Stimulated activated effector memory CD8-positive, alpha-beta T cell treated with anti-CD3 and anti-CD28 coated beads, Interleukin-12 subunit alpha, Interleukin-12 subunit beta, amount 100 ng/mL, for 72 hours (primary cell): ENCODE data around the gene KCNK5.
A peak's percentile ranks its signal among the peaks of the same experiment; 100 is the strongest.

Experiments
- ATAC-seq: fragments of 150-1000 bp; cut with Tn5 transposase; 2 replicates; pipeline ENCODE4 v1.10.0; 2021
- DNase-seq, 2 donors: peaks; one replicate each; pipeline ENCODE4 v3.0.0; 2021 to 2022; ENCODE audit warnings: low spot score in 2 of 2
- H3K27ac Mint-ChIP-seq: one replicate; pipeline ENCODE4 v1.8.0; 2022; ENCODE audit warnings: mild to moderate bottlenecking, mixed read lengths
- H3K36me3 Mint-ChIP-seq: one replicate; pipeline ENCODE4 v1.8.0; 2022; ENCODE audit warnings: mild to moderate bottlenecking, mixed read lengths
- H3K4me1 Mint-ChIP-seq: one replicate; pipeline ENCODE4 v1.8.0; 2022; ENCODE audit warnings: mixed read lengths
- H3K4me3 Mint-ChIP-seq: one replicate; pipeline ENCODE4 v1.8.0; 2022; ENCODE audit warnings: mild to moderate bottlenecking, mixed read lengths
- H3K9me3 Mint-ChIP-seq: one replicate; pipeline ENCODE4 v1.8.0; 2022; ENCODE audit warnings: mixed read lengths

KCNK5 gene

GRCh38 chr6:39169448-39170344, 59.6 kb downstream of the KCNK5 start:
- Mint-ChIP-seq H3K27ac (no peak overlapping the region), H3K4me3 (no peak overlapping the region), H3K4me1 (peaks cover 7% of the 10 kb centered on the region), H3K9me3 (no peaks in the 10 kb centered on the region), H3K36me3 (no peaks in the 10 kb centered on the region)
- DNase-seq (no peak), ATAC-seq (no peak)

- ATAC-seq (no peak), DNase-seq (no peak)
- no peaks in the 10 kb centered on the region for H3K9me3 Mint-ChIP-seq
- H3K27ac Mint-ChIP-seq = no peak overlapping the region
- H3K36me3 Mint-ChIP-seq = no peaks in the 10 kb centered on the region
- H3K4me1 Mint-ChIP-seq = peaks cover 13% of the 10 kb centered on the region
- H3K4me3 Mint-ChIP-seq = no peak overlapping the region
Observed at GRCh38 chr6:39167866-39168625, 61.2 kb downstream of the KCNK5 start.

- ATAC-seq (no peak), DNase-seq (no peak)
- H3K9me3 Mint-ChIP-seq = no peaks in the 10 kb centered on the region
- H3K4me3 Mint-ChIP-seq = no peak overlapping the region
- H3K36me3 Mint-ChIP-seq = no peaks in the 10 kb centered on the region
- no peak overlapping the region for H3K27ac Mint-ChIP-seq
- peaks cover 13% of the 10 kb centered on the region for H3K4me1 Mint-ChIP-seq
Observed at GRCh38 chr6:39167321-39167720, 62.0 kb downstream of the KCNK5 start.

GRCh38 chr6:39166912-39167290, 62.4 kb downstream of the KCNK5 start:
- Mint-ChIP-seq H3K4me3 (no peak overlapping the region), H3K36me3 (no peaks in the 10 kb centered on the region), H3K4me1 (peaks cover 13% of the 10 kb centered on the region), H3K27ac (no peak overlapping the region), H3K9me3 (no peaks in the 10 kb centered on the region)
- DNase-seq (no peak), ATAC-seq (no peak)

- no peaks in the 10 kb centered on the region for H3K36me3 Mint-ChIP-seq
- no peaks in the 10 kb centered on the region for H3K9me3 Mint-ChIP-seq
- peaks cover 13% of the 10 kb centered on the region for H3K4me1 Mint-ChIP-seq
- peak; percentile 83 for ATAC-seq
- peak; percentile 90 to 93 for DNase-seq
- H3K27ac Mint-ChIP-seq = no peak overlapping the region
- no peak overlapping the region for H3K4me3 Mint-ChIP-seq
Observed at GRCh38 chr6:39166189-39166911, 62.9 kb downstream of the KCNK5 start.

DNA sequence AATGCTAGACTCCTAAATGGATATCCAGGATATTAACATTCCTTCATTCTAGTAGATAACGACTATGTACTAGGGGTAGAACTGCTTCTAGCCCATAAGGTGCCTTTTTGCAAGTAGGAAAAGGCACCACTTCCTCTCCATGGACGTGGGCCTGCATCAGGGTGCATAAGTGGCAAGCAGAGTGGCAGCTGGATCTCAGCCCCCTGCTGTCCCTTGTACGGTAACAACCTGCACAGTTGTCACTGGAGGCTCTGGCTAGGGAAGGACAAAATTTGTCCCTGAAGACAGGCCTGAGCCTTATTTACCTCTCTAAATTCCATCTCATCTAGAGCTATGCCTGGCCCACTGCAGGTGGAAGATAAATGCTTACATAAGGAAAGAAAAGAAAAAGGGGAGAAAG, 71.8 kb downstream of the KCNK5 start:
- Mint-ChIP-seq H3K4me1 (peaks cover 14% of the 10 kb centered on the region), H3K36me3 (no peaks in the 10 kb centered on the region), H3K9me3 (no peaks in the 10 kb centered on the region), H3K4me3 (no peak overlapping the region), H3K27ac (no peak overlapping the region)
- no peak for ATAC-seq
- no peak for DNase-seq

DNA sequence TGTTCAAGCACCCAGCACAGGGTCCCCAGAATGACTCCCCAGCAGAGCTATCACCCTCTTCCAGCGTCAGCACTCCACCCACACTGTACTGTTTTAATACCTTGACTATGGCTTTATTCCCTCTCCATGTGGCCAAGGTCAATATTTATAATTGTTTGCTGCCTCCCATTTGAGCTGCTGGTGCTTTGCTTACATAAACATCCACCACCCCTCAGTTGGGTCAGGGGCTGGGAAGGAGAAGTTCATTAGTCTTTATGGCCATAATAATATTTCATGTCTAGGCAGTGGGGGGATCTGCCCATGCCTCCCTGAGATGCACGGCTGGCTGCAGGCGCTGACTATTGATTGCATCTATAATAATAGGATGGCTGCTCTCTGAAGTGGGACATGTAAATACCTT, 72.5 kb downstream of the KCNK5 start:
- DNase-seq (no peak), ATAC-seq (no peak)
- no peak overlapping the region for H3K4me3 Mint-ChIP-seq
- no peak overlapping the region for H3K27ac Mint-ChIP-seq
- H3K36me3 Mint-ChIP-seq = no peaks in the 10 kb centered on the region
- peaks cover 21% of the 10 kb centered on the region for H3K4me1 Mint-ChIP-seq
- no peaks in the 10 kb centered on the region for H3K9me3 Mint-ChIP-seq

- ATAC-seq (no peak), DNase-seq (no peak)
- Mint-ChIP-seq H3K4me3 (no peak overlapping the region), H3K36me3 (no peaks in the 10 kb centered on the region), H3K9me3 (no peaks in the 10 kb centered on the region), H3K27ac (no peak overlapping the region), H3K4me1 (peaks cover 22% of the 10 kb centered on the region)
Observed at GRCh38 chr6:39154705-39155104, 74.6 kb downstream of the KCNK5 start.

DNA sequence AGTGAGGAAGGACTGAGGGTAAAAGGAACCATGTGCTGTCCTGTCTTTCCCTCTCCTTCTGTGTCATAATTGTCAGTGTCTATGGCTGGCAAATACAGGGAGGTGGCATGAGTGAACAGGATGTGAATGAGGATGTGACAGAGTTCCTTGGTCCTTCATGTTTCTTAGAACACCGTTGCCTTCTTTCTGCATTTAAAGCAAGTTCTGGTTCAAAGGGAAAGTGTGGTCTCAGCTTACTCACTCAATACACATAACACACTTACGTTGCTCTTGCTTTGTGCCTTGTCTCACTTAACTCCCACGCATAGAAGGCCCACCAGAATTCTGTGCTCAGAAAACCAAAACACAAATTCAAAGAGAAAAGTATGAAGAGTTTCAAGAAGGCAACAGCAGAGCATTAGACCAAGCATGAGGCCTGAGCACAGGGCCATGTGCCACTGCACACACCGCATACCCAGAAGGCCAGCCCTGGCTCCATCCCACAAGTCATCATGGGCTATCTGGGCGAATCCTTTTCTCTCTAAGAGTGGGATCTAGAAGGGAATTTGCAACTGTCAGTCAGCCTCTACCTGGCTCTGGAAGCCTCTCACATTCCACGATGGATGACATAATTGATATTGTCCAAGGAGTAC, 75.4 kb downstream of the KCNK5 start:
- ATAC-seq (peak; percentile 98), DNase-seq (peak in 1 of 2 donors; percentile 56)
- Mint-ChIP-seq H3K27ac (no peak overlapping the region), H3K9me3 (no peaks in the 10 kb centered on the region), H3K36me3 (no peaks in the 10 kb centered on the region), H3K4me3 (no peak overlapping the region), H3K4me1 (peaks cover 22% of the 10 kb centered on the region)

DNA sequence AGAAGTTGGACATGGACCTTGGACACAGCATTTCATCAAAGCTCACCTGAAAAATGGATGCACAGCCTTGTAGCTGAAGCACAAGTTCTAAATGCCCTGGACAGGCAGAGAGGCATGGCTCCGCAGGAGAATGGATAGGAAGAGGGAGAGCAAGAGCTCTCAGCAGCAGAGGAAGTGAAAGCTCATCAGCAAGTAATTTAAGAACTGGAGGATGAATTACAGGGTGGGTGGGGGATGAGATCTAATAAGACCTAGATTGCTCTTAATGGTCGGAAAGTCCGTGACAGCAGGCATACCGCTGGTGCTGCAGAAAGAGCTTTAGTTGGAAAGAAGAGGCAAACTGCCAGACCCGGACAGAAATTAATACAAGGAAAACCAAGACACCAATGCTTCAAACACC, 77.0 kb downstream of the KCNK5 start:
- no peak for DNase-seq
- Mint-ChIP-seq H3K36me3 (no peaks in the 10 kb centered on the region), H3K9me3 (no peaks in the 10 kb centered on the region), H3K4me3 (no peak overlapping the region), H3K27ac (no peak overlapping the region), H3K4me1 (peaks cover 22% of the 10 kb centered on the region)
- ATAC-seq = no peak

- Mint-ChIP-seq H3K4me1 (peaks cover 22% of the 10 kb centered on the region), H3K4me3 (no peak overlapping the region), H3K36me3 (no peaks in the 10 kb centered on the region), H3K9me3 (no peaks in the 10 kb centered on the region), H3K27ac (no peak overlapping the region)
- DNase-seq (no peak), ATAC-seq (no peak)
Observed at GRCh38 chr6:39151211-39151610, 78.1 kb downstream of the KCNK5 start.

DNA sequence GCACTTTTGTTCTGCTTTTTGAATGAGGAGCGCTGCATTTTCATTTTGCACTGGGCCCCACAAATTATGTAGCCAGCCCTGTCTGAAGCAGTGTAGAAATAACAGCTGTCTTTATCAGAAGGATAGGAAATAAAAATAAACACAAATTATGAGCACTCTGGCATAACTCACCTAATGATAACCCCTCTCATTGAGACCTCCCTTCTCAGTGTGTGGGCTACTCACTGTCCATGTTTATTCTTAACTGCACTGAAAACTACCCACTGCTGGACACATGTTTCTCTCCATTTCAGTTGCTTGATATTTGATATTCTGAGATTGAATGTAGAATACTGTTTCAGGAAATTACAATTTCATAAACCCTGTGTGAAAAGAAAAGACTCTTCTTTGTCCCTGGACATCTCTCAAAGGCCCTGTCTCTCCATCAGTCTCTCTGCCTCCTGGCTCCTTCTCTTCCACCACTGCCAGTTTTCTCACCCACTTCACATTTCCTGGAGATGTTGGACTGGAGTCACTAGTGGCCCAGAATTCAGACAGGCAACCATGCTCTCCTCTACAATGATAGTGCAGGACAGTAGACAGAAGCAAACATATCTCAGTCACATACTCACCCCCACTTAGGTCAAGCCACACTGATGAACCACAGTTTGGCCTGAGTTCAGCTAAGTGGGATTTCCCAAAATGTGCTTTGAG, 84.6 kb downstream of the KCNK5 start:
- peaks cover 2% of the 10 kb centered on the region for H3K9me3 Mint-ChIP-seq
- H3K4me3 Mint-ChIP-seq = no peak overlapping the region
- no peak for ATAC-seq
- H3K36me3 Mint-ChIP-seq = no peaks in the 10 kb centered on the region
- DNase-seq = no peak
- H3K4me1 Mint-ChIP-seq = no peaks in the 10 kb centered on the region
- H3K27ac Mint-ChIP-seq = no peak overlapping the region

DNA sequence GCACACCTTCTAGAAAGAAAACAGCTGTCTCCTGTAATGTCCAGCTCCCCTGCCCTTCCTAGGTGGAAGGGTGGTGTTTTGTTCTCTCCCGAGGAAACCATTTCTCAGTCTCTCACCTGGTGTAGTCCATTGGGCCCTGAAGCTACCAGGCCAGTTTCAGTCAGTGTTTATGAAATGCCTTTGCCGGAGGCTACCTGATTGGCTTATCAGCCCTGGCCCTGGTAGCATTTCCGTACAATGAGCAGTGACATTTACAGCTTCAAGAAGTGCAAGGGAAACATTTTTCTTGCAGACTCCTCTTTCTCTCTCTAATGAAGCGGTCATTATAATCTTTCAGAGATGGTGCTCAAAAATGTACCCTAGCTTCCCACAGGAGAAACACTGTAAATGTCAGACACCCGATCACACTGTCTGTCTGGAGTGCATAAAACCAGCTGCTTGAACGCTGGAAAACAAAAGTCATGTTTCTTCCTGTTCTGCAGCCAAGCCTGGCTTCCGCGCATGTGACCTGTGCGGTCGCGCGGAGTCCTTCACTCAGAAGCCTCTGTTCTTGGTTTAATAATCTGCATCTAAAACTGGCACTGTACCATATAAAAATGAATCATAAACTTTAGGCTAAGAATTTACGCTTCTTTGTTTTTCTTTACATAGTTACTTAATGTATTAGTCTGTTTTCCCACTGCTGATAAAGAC, 85.9 kb downstream of the KCNK5 start:
- Mint-ChIP-seq H3K4me1 (no peaks in the 10 kb centered on the region), H3K27ac (no peak overlapping the region), H3K9me3 (peaks cover 5% of the 10 kb centered on the region), H3K36me3 (no peaks in the 10 kb centered on the region), H3K4me3 (no peak overlapping the region)
- ATAC-seq (no peak), DNase-seq (no peak)

GRCh38 chr6:39140556-39141167, 88.6 kb downstream of the KCNK5 start:
- Mint-ChIP-seq H3K36me3 (no peaks in the 10 kb centered on the region), H3K4me1 (no peaks in the 10 kb centered on the region), H3K4me3 (no peak overlapping the region), H3K27ac (no peak overlapping the region), H3K9me3 (peaks cover 5% of the 10 kb centered on the region)
- ATAC-seq = no peak
- no peak for DNase-seq
